ENCODE results near the gene SLC8B1. TPM values are rescaled to one million over a fixed set of nuclear protein-coding genes. Genes with fewer than 3 reads are reported as not detected.
A peak's percentile ranks its signal among the peaks of the same experiment; 100 is the strongest.

The SLC8B1 gene
- total RNA-seq, 1 experiment from 2014 or later = 8.2 TPM

DNA sequence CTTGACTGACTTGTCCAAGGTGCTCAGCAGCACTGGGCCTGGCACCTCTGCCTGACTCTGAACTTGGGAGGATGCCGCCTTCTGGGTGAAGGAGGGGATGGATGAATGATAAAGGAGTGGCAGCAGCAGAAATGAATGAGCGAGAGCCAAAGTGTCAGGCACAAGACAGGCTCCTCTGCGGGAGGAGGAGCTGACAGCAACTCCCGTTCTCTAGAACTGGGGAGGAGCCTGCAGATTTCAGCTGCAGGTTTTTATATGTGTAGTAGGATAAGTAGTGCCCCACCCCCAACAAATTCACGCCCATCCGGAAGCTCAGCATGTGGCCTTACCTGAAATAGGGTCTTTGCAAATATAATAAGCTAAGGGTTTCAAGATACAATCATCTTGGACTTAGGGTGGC, 33.1 kb downstream of the SLC8B1 start:
- no peak overlapping the region for H3K27ac ChIP-seq (ENCODE audit: low read depth, low read length, poor library complexity, severe bottlenecking)
- no peaks in the 10 kb centered on the region for H3K4me1 ChIP-seq (ENCODE audit: insufficient read depth, low read length, poor library complexity, severe bottlenecking)
- no peak for TF ChIP-seq EZH2 (IDR thresholded peaks at IDR 0.05; ENCODE audit: borderline replicate concordance, low read depth, low read length, poor library complexity, severe bottlenecking)
- TF ChIP-seq, protein P1, sequence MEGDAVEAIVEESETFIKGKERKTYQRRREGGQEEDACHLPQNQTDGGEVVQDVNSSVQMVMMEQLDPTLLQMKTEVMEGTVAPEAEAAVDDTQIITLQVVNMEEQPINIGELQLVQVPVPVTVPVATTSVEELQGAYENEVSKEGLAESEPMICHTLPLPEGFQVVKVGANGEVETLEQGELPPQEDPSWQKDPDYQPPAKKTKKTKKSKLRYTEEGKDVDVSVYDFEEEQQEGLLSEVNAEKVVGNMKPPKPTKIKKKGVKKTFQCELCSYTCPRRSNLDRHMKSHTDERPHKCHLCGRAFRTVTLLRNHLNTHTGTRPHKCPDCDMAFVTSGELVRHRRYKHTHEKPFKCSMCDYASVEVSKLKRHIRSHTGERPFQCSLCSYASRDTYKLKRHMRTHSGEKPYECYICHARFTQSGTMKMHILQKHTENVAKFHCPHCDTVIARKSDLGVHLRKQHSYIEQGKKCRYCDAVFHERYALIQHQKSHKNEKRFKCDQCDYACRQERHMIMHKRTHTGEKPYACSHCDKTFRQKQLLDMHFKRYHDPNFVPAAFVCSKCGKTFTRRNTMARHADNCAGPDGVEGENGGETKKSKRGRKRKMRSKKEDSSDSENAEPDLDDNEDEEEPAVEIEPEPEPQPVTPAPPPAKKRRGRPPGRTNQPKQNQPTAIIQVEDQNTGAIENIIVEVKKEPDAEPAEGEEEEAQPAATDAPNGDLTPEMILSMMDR (conservative IDR thresholded peaks at IDR 0.05; ENCODE audit: low read depth, low read length) = no peak
- no peaks in the 10 kb centered on the region for H3K36me3 ChIP-seq (ENCODE audit: insufficient read depth, low read length, poor library complexity, severe bottlenecking)
- CTCF ChIA-PET = no interaction called here
- POLR2A ChIA-PET (ENCODE audit: low non-redundant PET) = no interaction called here
- no TSS peak for BruUV-seq (replicated peaks)
- no peak overlapping the region for H3K4me3 ChIP-seq (ENCODE audit: low read depth, low read length, poor library complexity, severe bottlenecking)
- intact Hi-C loops (cut with micrococcal nuclease; ENCODE audit: unreplicated experiment) = no loop called here
- no peaks in the 10 kb centered on the region for H3K9me3 ChIP-seq (ENCODE audit: low read depth, low read length, poor library complexity, severe bottlenecking)
- no peaks in the 10 kb centered on the region for H3K27me3 ChIP-seq (replicated peaks; ENCODE audit: insufficient read depth, low read depth, low read length, poor library complexity)
- no peak for DNase-seq (ENCODE audit: low spot score)

DNA sequence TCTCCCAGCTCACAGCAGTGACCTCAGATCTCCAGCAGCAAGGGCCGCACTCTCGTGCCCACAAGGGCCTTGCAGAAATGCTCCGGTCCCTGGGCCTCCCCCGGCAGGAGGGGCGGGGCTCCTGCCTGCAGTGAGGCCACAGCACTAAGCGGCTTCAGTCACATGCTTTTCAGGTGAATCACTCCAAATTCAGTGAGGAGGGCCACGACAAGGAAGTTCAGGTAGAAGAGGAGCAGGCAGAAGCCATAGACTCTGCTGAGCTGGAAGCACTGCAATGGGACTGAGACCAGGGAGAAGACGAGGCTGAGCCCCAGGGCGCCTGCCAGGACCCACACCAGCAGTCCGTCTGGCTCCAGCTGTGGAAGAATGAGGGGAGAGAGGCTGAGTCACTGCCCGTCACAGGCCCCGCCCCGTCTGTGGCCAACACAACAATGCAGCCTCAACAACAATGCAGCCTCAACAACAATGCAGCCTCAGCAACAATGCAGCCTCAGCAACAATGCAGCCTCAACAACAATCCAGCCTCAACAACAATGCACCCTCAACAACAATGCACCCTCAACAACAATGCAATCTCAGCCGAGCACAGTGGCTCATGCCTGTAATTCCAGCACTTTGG, 35.2 kb downstream of the SLC8B1 start:
- no peaks in the 10 kb centered on the region for H3K4me1 ChIP-seq (ENCODE audit: insufficient read depth, low read length, poor library complexity, severe bottlenecking)
- H3K4me3 ChIP-seq (ENCODE audit: low read depth, low read length, poor library complexity, severe bottlenecking) = no peak overlapping the region
- CTCF ChIA-PET = no interaction called here
- intact Hi-C loops (cut with micrococcal nuclease; ENCODE audit: unreplicated experiment) = no loop called here
- DNase-seq (ENCODE audit: low spot score) = peak; percentile 32
- no peaks in the 10 kb centered on the region for H3K9me3 ChIP-seq (ENCODE audit: low read depth, low read length, poor library complexity, severe bottlenecking)
- POLR2A ChIA-PET (ENCODE audit: low non-redundant PET) = no interaction called here
- no peaks in the 10 kb centered on the region for H3K36me3 ChIP-seq (ENCODE audit: insufficient read depth, low read length, poor library complexity, severe bottlenecking)
- H3K27ac ChIP-seq (ENCODE audit: low read depth, low read length, poor library complexity, severe bottlenecking) = no peak overlapping the region
- BruUV-seq (replicated peaks) = no TSS peak
- no peaks in the 10 kb centered on the region for H3K27me3 ChIP-seq (replicated peaks; ENCODE audit: insufficient read depth, low read depth, low read length, poor library complexity)
- TF ChIP-seq EZH2 (IDR thresholded peaks at IDR 0.05; ENCODE audit: borderline replicate concordance, low read depth, low read length, poor library complexity, severe bottlenecking) = no peak
- TF ChIP-seq, protein P1 (conservative IDR thresholded peaks at IDR 0.05; ENCODE audit: low read depth, low read length) = no peak

DNA sequence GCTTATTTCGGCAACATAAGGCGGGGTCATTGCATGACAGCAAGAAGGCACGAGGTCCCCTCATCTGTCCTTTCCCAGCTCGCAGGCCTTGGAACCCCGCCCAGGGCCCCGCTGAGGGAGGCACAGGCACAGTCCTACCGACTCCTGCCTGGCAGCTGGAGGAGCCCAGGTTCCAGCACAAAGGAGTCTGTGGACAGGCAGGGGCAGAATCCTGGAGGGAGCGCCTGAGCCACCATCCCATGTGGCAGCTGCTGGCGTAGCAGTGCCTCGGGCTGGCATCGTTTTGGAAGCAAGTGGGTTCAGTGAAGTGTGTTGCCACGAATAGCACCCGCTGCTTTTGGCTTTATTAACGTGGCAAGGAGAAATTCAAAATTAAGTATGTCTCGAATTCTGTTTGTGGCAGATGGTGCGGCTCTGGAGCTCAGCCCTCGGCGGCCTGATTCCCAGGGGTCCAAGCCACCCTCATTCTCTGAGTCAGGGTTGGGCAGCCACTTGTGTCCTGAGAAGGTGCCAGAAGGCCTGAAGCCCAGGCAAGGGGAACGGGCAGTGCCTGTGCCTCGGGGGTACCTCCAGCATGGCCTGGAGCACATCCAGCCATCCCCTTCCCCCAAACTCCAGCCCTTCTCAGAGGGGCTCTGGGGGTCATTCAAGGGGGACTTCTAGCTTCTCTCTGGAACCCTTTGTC, 35.9 kb downstream of the SLC8B1 start:
- TF ChIP-seq EZH2 (IDR thresholded peaks at IDR 0.05; ENCODE audit: borderline replicate concordance, low read depth, low read length, poor library complexity, severe bottlenecking) = no peak
- TF ChIP-seq, protein P1 (conservative IDR thresholded peaks at IDR 0.05; ENCODE audit: low read depth, low read length) = no peak
- CTCF ChIA-PET = no interaction called here
- no peaks in the 10 kb centered on the region for H3K4me1 ChIP-seq (ENCODE audit: insufficient read depth, low read length, poor library complexity, severe bottlenecking)
- H3K36me3 ChIP-seq (ENCODE audit: insufficient read depth, low read length, poor library complexity, severe bottlenecking) = no peaks in the 10 kb centered on the region
- no peaks in the 10 kb centered on the region for H3K9me3 ChIP-seq (ENCODE audit: low read depth, low read length, poor library complexity, severe bottlenecking)
- BruUV-seq (replicated peaks) = no TSS peak
- H3K4me3 ChIP-seq (ENCODE audit: low read depth, low read length, poor library complexity, severe bottlenecking) = no peak overlapping the region
- intact Hi-C loops (cut with micrococcal nuclease; ENCODE audit: unreplicated experiment) = no loop called here
- H3K27ac ChIP-seq (ENCODE audit: low read depth, low read length, poor library complexity, severe bottlenecking) = no peak overlapping the region
- no peaks in the 10 kb centered on the region for H3K27me3 ChIP-seq (replicated peaks; ENCODE audit: insufficient read depth, low read depth, low read length, poor library complexity)
- POLR2A ChIA-PET (ENCODE audit: low non-redundant PET) = no interaction called here
- DNase-seq (ENCODE audit: low spot score) = no peak
